Fibroblast of skin of left quadriceps (primary cell): ENCODE data around the gene FHL2.

Source experiments
- DNase-seq, 2 experiments: peaks; one replicate each; pipeline ENCODE4 v3.0.0-alpha.2; 2013; ENCODE audit warnings: low read depth in 2 of 2

The FHL2 gene

GRCh38 chr2:105313877-105314276, 85.0 kb downstream of the FHL2 start:
- no peak for DNase-seq
